Measurements from ENCODE around the gene PAQR3. TPM values are rescaled to one million over a fixed set of nuclear protein-coding genes. Genes with fewer than 3 reads are reported as not detected.

The PAQR3 gene
- total and polyA plus RNA-seq, 2 of the 8 experiments (the other 6 are each of a cell fraction or from before 2014, with no cell fraction given): 28.9 to 35.2 TPM

DNA sequence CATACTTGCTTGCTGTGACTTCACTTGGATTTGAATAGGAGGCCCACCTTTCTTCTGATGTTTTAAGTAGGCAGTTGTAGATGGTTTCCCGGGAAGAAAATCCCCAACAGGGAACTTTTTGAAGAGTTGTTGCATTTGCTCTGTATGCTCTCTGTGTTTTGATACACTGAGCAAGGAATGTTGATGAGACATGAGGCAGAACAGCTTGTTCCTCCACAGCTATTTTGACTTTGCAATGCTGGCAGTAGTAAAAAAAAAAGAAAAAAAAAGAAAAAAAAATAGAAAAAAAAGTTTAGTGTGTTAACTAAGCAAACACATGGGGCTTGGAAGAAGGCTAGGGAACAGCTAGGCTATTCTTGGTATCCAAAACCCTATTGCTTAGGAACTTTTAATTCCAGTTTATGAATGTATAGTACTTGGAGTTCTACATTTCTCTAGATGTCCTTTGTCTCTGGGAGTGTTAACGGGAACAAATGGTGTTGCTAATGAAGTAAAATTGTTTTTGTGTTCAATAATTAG, 23.4 kb upstream of the PAQR3 start:
- Histone ChIP-seq H3K79me1 (ENCODE audit: low read depth, low read length) (no peaks in the 10 kb centered on the region), H2BK120ac (replicated peaks; ENCODE audit: low read depth, low read length) (no peak overlapping the region), H2AK5ac (ENCODE audit: low read depth, low read length) (no peak overlapping the region), H2BK20ac (ENCODE audit: low read length) (no peak overlapping the region), H3K4me1 (replicated peaks in 1 of 4; ENCODE audit: control insufficient read depth in 3 of 4, insufficient read depth in 4 of 4, low read length in 3 of 4) (no peaks in the 10 kb centered on the region), H3K56ac (replicated peaks; ENCODE audit: insufficient read length, low read depth, low read length) (no peak overlapping the region), H2BK15ac (ENCODE audit: low read length) (no peak overlapping the region), H3K4ac (replicated peaks; ENCODE audit: insufficient read length, low read depth, low read length) (no peak overlapping the region), H3K36me3 (ENCODE audit: control insufficient read depth in 2 of 4, insufficient read depth in 4 of 4, low read length in 3 of 4) (no peaks in the 10 kb centered on the region), H2BK12ac (ENCODE audit: low read depth, low read length) (no peak overlapping the region), H3K27me3 (replicated peaks in 1 of 4; ENCODE audit: control insufficient read depth in 3 of 4, extremely low read depth in 1 of 4, insufficient read depth in 3 of 4, low read length in 3 of 4) (no peaks in the 10 kb centered on the region), H3K4me3 (ENCODE audit: extremely low read depth in 1 of 4, insufficient read depth in 2 of 4, low read depth in 3 of 4, low read length in 4 of 4) (no peak overlapping the region), H3K23ac (ENCODE audit: insufficient read length) (no peak overlapping the region), H3K27ac (ENCODE audit: low read depth, low read length) (no peak overlapping the region), H4K20me1 (replicated peaks in 1 of 2; ENCODE audit: control insufficient read depth in 1 of 2, insufficient read depth in 2 of 2, low read length in 2 of 2) (no peaks in the 10 kb centered on the region), H4K8ac (ENCODE audit: extremely low read depth, insufficient read depth, low read length) (no peak overlapping the region), H3K4me2 (ENCODE audit: insufficient read depth in 1 of 2, low read depth in 2 of 2, low read length in 2 of 2) (no peak overlapping the region), H4K5ac (ENCODE audit: insufficient read length, low read depth, low read length) (no peak overlapping the region), H2BK5ac (ENCODE audit: low read depth, low read length) (no peak overlapping the region), H3K18ac (ENCODE audit: extremely low read depth, low read length) (no peak overlapping the region), H3K79me2 (ENCODE audit: control insufficient read depth in 1 of 2, insufficient read depth in 2 of 2, low read length in 2 of 2) (no peaks in the 10 kb centered on the region), H4K91ac (replicated peaks; ENCODE audit: insufficient read length, low read length) (no peak overlapping the region), H3K9ac (replicated peaks in 1 of 4; ENCODE audit: extremely low read depth in 1 of 4, low read depth in 3 of 4, low read length in 3 of 4) (no peak overlapping the region), H2AFZ (ENCODE audit: low read length) (no peak overlapping the region), H3K9me3 (ENCODE audit: insufficient read depth in 2 of 2, low read depth in 1 of 2, low read length in 1 of 2) (no peaks in the 10 kb centered on the region; a peak in 1 of 4 replicates), H3K14ac (ENCODE audit: insufficient read length) (no peak overlapping the region), H3K23me2 (ENCODE audit: low read depth, low read length) (no peaks in the 10 kb centered on the region)
- ChIA-PET POLR2A (ENCODE audit: partially characterized antibody) (no interaction called here), CTCF (ENCODE audit: partially characterized antibody) (interaction anchor here (0.9 to 3.0 kb wide), 2 partner anchors 10 to 1374 kb away, joined by 3 to 20 read pairs; no protein-coding TSS in a partner anchor)
- DNase-seq (ENCODE audit: low read depth in 1 of 2, low spot score in 2 of 2) (no peak), FAIRE-seq (no peak)
- TF ChIP-seq JUN (IDR thresholded peaks at IDR 0.05; ENCODE audit: low read depth, low read length) (no peak), SUZ12 (IDR thresholded peaks at IDR 0.05; ENCODE audit: low read length) (no peak), FOSL1 (IDR thresholded peaks at IDR 0.05; ENCODE audit: insufficient read depth, low read depth, low read length) (no peak), CTBP2 (IDR thresholded peaks at IDR 0.05; ENCODE audit: borderline replicate concordance, insufficient read depth, insufficient read length, low read length) (no peak), SIN3A (conservative IDR thresholded peaks at IDR 0.05 in 1 of 2, IDR thresholded peaks at IDR 0.05 in 1 of 2; ENCODE audit: low read depth in 1 of 2, low read length in 2 of 2) (no peak), EP300 (IDR thresholded peaks at IDR 0.05; ENCODE audit: borderline replicate concordance in 1 of 2, low read depth in 2 of 2, low read length in 2 of 2) (no peak), HDAC6 (IDR thresholded peaks at IDR 0.05; ENCODE audit: low read depth, low read length) (no peak), BRCA1 (IDR thresholded peaks at IDR 0.05; ENCODE audit: low read depth, low read length) (no peak), SIRT6 (IDR thresholded peaks at IDR 0.05; ENCODE audit: low read length) (no peak), YY1 (IDR thresholded peaks at IDR 0.05; ENCODE audit: low read depth, low read length) (no peak), MAX (IDR thresholded peaks at IDR 0.05) (no peak), GTF2F1 (IDR thresholded peaks at IDR 0.05; ENCODE audit: borderline replicate concordance, low read depth, low read length) (no peak)
- TF ChIP-seq, protein P1, sequence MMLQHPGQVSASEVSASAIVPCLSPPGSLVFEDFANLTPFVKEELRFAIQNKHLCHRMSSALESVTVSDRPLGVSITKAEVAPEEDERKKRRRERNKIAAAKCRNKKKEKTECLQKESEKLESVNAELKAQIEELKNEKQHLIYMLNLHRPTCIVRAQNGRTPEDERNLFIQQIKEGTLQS (IDR thresholded peaks at IDR 0.05; ENCODE audit: insufficient read depth, low read depth, low read length): no peak
- 80% methylated on average over 2 of the region's 2 CpGs; no CpG with 5 or more reads in 1 of the 2 experiments for WGBS, 2 experiments (ENCODE audit: extremely low coverage in 1 of 2, insufficient coverage in 1 of 2, insufficient read length in 1 of 2, insufficient replicate concordance in 2 of 2, low coverage in 1 of 2, low lambda C conversion rate in 2 of 2, missing lambda C conversion rate in 1 of 2)

All from H1 (cell line).